Measurements from ENCODE around the gene ZNF44.

Gene ZNF44

DNA sequence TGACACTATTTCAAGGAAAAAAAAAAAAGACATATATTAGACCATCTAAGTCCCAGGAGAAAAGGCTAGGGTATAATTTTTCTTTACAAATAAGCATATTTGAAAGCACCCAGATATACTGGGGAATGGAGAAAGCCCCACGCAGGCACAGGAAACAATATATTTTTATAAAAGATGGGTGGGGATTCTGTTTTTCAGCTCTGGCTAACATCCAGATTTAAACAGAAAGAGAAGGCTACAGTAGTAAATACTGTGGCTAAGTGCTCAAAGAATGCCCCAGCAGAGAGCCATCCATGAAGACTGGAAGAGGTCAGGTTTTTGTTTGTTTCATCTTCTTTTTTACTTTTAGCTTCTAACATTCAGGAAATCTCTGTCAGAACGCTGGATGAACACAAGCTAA lies 16.0 kb downstream of the ZNF44 start:
- TF ChIP-seq, protein P1, sequence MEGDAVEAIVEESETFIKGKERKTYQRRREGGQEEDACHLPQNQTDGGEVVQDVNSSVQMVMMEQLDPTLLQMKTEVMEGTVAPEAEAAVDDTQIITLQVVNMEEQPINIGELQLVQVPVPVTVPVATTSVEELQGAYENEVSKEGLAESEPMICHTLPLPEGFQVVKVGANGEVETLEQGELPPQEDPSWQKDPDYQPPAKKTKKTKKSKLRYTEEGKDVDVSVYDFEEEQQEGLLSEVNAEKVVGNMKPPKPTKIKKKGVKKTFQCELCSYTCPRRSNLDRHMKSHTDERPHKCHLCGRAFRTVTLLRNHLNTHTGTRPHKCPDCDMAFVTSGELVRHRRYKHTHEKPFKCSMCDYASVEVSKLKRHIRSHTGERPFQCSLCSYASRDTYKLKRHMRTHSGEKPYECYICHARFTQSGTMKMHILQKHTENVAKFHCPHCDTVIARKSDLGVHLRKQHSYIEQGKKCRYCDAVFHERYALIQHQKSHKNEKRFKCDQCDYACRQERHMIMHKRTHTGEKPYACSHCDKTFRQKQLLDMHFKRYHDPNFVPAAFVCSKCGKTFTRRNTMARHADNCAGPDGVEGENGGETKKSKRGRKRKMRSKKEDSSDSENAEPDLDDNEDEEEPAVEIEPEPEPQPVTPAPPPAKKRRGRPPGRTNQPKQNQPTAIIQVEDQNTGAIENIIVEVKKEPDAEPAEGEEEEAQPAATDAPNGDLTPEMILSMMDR (conservative IDR thresholded peaks at IDR 0.05; ENCODE audit: low read length): no peak
- no peak for DNase-seq (ENCODE audit: low read depth)
- no peak overlapping the region for H3K4me3 ChIP-seq (ENCODE audit: low read length)

DNA sequence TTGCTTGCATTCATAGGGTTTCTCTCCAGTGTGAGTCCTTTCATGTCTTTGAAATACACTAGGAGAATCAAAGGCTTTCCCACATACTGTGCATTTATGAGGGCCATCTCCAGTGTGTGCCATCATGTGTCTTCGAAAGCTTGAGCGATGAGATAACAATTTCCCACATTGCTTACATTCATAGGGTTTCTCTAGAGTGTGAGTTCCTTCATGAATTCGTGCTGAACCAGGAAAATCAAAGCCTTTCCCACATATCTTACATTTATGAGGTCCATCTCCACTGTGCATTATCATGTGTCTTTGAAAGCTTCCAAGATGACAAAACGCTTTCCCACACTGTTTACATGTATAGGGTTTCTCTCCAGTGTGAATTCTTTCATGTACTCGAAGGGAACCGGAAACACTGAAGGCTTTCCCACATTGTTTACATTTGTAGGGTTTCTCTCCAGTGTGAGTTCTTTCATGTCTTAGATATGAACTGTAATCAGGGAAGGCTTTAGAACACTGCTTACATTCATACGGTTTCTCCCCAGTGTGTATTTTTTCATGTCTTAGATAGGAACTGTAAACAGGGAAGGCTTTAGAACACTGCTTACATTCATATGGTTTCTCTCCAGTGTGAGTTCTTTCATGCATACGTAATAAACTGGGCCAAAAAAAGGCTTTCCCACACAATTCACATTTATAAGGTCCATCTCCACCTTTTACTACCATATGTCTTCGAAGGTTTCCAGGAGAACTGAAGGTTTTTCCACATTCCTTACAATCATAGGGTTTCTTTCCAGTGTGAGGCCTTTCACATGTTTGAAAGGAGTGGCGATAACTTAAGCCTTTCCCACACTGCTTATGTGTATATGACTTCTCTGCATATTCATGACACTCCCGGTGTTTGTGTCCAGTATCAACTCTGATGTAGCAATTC lies 21.4 kb downstream of the ZNF44 start:
- no peak for DNase-seq (ENCODE audit: low read depth)
- no peak overlapping the region for H3K4me3 ChIP-seq (ENCODE audit: low read length)
- TF ChIP-seq, protein P1 (conservative IDR thresholded peaks at IDR 0.05; ENCODE audit: low read length): no peak

DNA sequence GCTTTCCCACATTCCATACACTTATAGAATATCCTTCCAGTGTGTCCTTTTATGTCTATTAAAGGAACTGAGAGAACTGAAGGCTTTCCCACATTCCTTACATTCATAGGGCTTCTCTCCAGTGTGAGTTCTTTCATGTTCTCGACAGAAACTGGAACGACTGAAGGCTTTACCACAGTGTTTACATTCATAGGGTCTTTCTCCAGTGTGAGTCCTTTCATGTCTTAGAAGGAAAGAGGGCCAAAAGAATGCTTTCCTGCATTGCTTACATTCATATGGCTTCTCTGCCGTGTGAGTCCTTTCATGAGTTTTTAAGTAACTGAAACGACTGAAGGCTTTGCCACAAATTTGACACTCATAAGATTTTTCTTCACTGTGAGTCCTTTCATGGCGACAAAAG lies 22.3 kb downstream of the ZNF44 start:
- no peak for DNase-seq (ENCODE audit: low read depth)

DNA sequence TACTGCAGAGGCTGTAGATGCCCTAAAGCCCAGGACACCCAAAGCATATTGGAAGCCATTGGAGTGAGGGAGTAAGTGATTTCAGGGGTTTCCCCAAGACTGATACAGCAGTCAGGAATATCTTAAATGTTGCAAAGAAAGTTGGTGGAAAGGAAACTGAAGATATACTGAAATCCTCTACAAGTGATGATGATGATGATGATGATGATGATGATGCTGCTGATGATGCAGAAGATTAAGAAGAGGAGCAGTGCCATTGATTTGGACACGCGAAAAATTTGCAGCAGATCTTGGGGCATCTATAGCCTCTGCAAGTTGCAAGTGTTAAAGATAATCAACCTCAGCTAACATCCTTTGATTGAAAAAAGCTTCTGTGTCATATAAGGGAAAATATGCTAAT lies 23.8 kb downstream of the ZNF44 start:
- TF ChIP-seq, protein P1 (conservative IDR thresholded peaks at IDR 0.05; ENCODE audit: low read length): no peak
- DNase-seq (ENCODE audit: low read depth): no peak

More for the DNA sequence above, 22.3 kb downstream of the ZNF44 start:
- TF ChIP-seq, protein P1 (conservative IDR thresholded peaks at IDR 0.05; ENCODE audit: low read length): no peak
- no peak overlapping the region for H3K4me3 ChIP-seq (ENCODE audit: low read length)

DNA sequence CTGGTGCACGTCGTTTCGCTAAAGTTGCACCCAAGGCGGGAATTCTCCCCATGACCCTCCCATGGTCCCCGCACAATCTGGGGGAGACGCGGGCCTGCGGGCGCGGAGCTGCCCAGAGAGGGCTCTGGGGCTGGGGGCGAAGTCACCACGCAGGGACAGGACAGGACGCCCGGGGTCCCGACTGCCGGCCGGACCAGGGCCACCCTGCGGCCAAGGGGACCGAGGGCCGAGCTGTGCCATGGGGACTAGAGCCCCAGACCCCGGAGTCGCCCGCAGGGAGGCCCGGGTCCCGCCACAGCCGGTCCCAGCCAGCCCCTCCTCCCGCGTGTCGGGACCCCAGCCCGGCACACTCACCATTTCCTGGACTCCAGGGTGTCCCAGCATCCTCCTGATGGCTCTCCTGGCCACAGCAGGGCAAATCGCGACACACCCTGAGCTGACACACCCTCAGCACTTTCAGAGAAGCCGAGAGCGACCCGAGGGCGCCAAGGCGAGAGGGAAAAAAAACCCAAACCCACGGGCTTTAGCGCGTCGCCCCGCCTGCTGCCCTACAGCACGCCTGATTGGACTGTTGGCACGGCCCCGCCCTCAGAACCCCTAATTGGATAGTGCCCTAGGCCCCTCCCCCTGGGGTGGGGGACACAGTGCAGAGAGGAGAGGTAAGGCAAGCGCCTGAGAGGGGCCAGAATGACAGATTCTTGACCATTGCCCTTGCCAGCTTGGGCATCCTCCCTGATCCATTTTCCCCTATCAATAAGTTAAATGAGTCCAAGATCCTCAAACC lies 28.6 kb downstream of the ZNF44 start:
- no peak overlapping the region for H3K4me3 ChIP-seq (ENCODE audit: low read length)
- TF ChIP-seq, protein P1 (conservative IDR thresholded peaks at IDR 0.05; ENCODE audit: low read length): no peak

More for the DNA sequence above, 23.8 kb downstream of the ZNF44 start:
- no peak overlapping the region for H3K4me3 ChIP-seq (ENCODE audit: low read length)

DNA sequence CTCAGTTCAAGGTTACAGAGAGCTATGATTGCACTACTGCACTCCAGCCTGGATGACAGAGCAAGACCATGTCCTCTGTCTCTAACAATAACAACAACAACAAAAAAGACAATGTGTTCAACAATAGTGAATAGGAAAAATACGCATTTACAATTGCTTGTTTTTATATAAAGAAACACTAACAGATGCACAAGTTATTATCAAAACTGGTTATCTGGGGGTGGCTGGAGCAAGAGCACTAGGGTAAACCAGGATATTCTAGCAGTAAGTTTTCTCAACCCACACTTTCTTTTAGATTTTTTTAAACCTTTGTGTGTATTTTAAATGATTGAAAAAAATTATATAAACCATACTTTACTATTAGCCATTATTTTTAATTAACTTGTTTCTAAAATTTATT lies 33.1 kb downstream of the ZNF44 start:
- DNase-seq (ENCODE audit: low read depth): no peak
- TF ChIP-seq, protein P1 (conservative IDR thresholded peaks at IDR 0.05; ENCODE audit: low read length): no peak
- H3K4me3 ChIP-seq (ENCODE audit: low read length): no peak overlapping the region

More for the DNA sequence above, 28.6 kb downstream of the ZNF44 start:
- no peak for DNase-seq (ENCODE audit: low read depth)
